Right lobe of liver (tissue), 6 donors: Measurements from ENCODE around the gene GLYR1. TPM values are rescaled to one million over a fixed set of nuclear protein-coding genes. Genes with fewer than 3 reads are reported as not detected.
A peak's percentile ranks its signal among the peaks of the same experiment; 100 is the strongest.

Experiments used
- ATAC-seq, 4 donors: fragments of 200-7000 bp; cut with Tn5 transposase; one replicate each; pipeline ENCODE4 v1.9.1; 2020; ENCODE audit warnings: mild to moderate bottlenecking in 4 of 4, moderate library complexity in 4 of 4
- DNase-seq, 3 donors: peaks; one replicate each; pipeline ENCODE4 v3.0.0-alpha.2; 2020
- H3K27ac ChIP-seq, 3 donors: fragments of 200-600 bp; one replicate each; pipeline ENCODE4 v1.8.0; 2022
- H3K27me3 ChIP-seq, 2 donors: fragments of 200-600 bp; one replicate each; pipeline ENCODE4 v1.8.0; 2022
- H3K36me3 ChIP-seq, 4 donors: fragments of 200-600 bp; sonication (generic) in 1 of 4; one replicate each; pipeline versions ENCODE4 v1.5.1 to v1.8.0; 2017 to 2022; ENCODE audit warnings: control low read depth in 1 of 4
- H3K4me1 ChIP-seq, 4 donors: fragments of 200-600 bp; sonication (generic) in 1 of 4; one replicate each; pipeline versions ENCODE4 v1.5.1 to v1.8.0; 2017 to 2022; ENCODE audit warnings: control low read depth in 1 of 4
- H3K4me3 ChIP-seq, 3 donors: fragments of 200-600 bp; one replicate each; pipeline ENCODE4 v1.8.0; 2022
- H3K9me3 ChIP-seq, 4 donors: fragments of 200-600 bp; sonication (generic) in 1 of 4; one replicate each; pipeline versions ENCODE4 v1.5.1 to v1.8.0; 2017 to 2022; ENCODE audit warnings: control low read depth in 1 of 4
- CTCF ChIP-seq, 4 donors: fragments of 200-600 bp in 3 of 4; fragments of 450-650 bp in 1 of 4; IDR thresholded peaks; one replicate each; pipeline versions ENCODE4 v1.5.1 to v1.8.0; 2016 to 2022; ENCODE audit warnings: antibody characterized with exemption in 4 of 4, mild to moderate bottlenecking in 2 of 4
- POLR2A ChIP-seq: fragments of 450-650 bp; IDR thresholded peaks from one replicate; pipeline ENCODE4 v1.6.1; 2017; ENCODE audit warnings: antibody characterized with exemption, mild to moderate bottlenecking
- WGBS: methylation state at CpG from one replicate; pipeline ENCODE4 v1.1.6; 2018; ENCODE audit warnings: low coverage, low lambda C conversion rate; ENCODE audit not compliant: insufficient coverage; ENCODE audit errors: missing lambda C conversion rate; 5-methylcytosine and 5-hydroxymethylcytosine counted together
- intact Hi-C, 2 donors: fragments of 100-400 bp; cut with DNase I; formaldehyde crosslinking; loops; one replicate each; pipeline versions ENCODE4 v1.11.2 to v1.14.1; 2022
- total RNA-seq, 6 experiments: library from RNA; depleted of rRNA in 2 of 6; stranded (reverse); fragments of >200 nt in 2 of 6; fragmentation: NEBNext Ultra II Directional in 3 of 6; extraction: Animal tissue kit (Norgen Biotek cat#: 25700) in 3 of 6; gene quantifications; one replicate each; pipeline versions ENCODE4 v1.1.0 to v1.2.4, GENCODE V29; 2016 to 2023
- donor health status: DM: no; HTN: yes; CAD: no.
- donor health status: DM: no; HTN: no; CAD: no.
- donor health status: DM: no; HTN: no; CAD: no.
- donor health status: DM: no; HTN: yes; CAD: no.
- donor health status: DM: no; HTN: yes; CAD: no.

The GLYR1 gene
- total RNA-seq, 6 experiments from 2014 or later, result 33.1 to 55.2 (median 51.2) TPM

GRCh38 chr16:4836727-4837126, 10.4 kb downstream of the GLYR1 start:
- no peaks in the 10 kb centered on the region for H3K9me3 ChIP-seq
- H3K36me3 ChIP-seq, result peaks cover 0 to 65% (median 26%) of the 10 kb centered on the region in 4 donors
- H3K4me3 ChIP-seq, result no peak overlapping the region
- no peaks in the 10 kb centered on the region for H3K27me3 ChIP-seq
- no peaks in the 10 kb centered on the region for H3K4me1 ChIP-seq
- intact Hi-C loops, result no loop called here
- peak in 1 of 4 donors; percentile 71 for ATAC-seq
- no peak for DNase-seq
- H3K27ac ChIP-seq, result no peak overlapping the region
- TF ChIP-seq POLR2A (no peak), CTCF (IDR thresholded peaks at IDR 0.05) (no peak)
- WGBS, result 40% methylated on average over 2 of the region's 2 CpGs

DNA sequence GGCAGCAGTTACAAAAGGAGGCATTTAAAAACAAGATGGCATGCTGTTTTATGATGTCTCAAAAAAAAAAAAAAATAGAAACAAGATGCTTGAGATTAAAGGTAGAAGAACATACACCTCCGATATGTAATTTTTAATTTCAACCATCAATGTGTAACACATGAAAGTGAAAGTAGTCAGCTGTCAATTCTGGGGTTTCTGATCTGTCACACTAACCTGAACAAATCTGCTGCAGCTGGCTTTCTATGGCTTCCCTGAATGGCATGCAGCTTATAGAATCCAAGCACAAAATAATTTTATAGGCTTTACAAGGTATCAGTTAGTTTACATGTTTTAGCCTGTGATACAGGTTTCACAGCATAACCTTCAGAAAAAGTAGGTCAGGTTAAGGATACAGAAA, 13.5 kb downstream of the GLYR1 start:
- no peaks in the 10 kb centered on the region for H3K4me1 ChIP-seq
- 89% methylated on average over 1 of the region's 1 CpG for WGBS

GRCh38 chr16:4832698-4833343, 14.3 kb downstream of the GLYR1 start:
- Histone ChIP-seq H3K9me3 (no peaks in the 10 kb centered on the region), H3K27me3 (no peaks in the 10 kb centered on the region), H3K4me3 (no peak overlapping the region), H3K27ac (no peak overlapping the region), H3K36me3 (peaks cover 0 to 68% (median 25%) of the 10 kb centered on the region in 4 donors), H3K4me1 (no peaks in the 10 kb centered on the region)
- no peak for TF ChIP-seq POLR2A
- TF ChIP-seq CTCF (IDR thresholded peaks at IDR 0.05), result no peak
- 84% methylated on average over 6 of the region's 6 CpGs for WGBS
- DNase-seq, result no peak
- ATAC-seq, result no peak
- intact Hi-C loops, result no loop called here

More for the DNA sequence above, 13.5 kb downstream of the GLYR1 start:
- ATAC-seq (no peak), DNase-seq (no peak)
- intact Hi-C loops, result no loop called here
- Histone ChIP-seq H3K27ac (no peak overlapping the region), H3K27me3 (no peaks in the 10 kb centered on the region), H3K9me3 (no peaks in the 10 kb centered on the region), H3K36me3 (peaks cover 0 to 68% (median 26%) of the 10 kb centered on the region in 4 donors), H3K4me3 (no peak overlapping the region)
- TF ChIP-seq POLR2A, result no peak
- no peak for TF ChIP-seq CTCF (IDR thresholded peaks at IDR 0.05)

DNA sequence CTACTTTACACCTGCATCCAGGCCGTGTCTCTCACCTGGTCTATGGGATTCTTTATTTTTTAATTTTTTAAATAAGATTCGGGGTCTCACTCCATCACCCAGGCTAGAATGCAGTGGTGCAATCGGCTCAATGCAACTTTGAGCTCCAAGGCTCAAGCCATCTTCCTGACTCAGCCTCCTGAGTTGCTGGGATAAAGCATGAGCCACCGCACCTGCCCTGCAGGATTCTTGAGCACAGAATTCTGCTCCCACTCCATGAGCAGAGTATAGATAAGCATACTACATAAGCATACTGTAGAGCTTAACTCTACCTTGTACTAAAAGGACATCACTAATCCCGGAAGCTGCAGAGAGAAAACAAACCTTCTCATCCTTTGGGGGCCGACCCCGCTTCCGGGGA, 15.5 kb downstream of the GLYR1 start:
- Histone ChIP-seq H3K9me3 (no peaks in the 10 kb centered on the region), H3K27ac (no peak overlapping the region), H3K4me1 (no peaks in the 10 kb centered on the region), H3K36me3 (peaks cover 0 to 70% (median 32%) of the 10 kb centered on the region in 4 donors), H3K27me3 (no peaks in the 10 kb centered on the region), H3K4me3 (no peak overlapping the region)
- intact Hi-C loops, result no loop called here
- ATAC-seq (no peak), DNase-seq (no peak)
- 98% methylated on average over 6 of the region's 8 CpGs for WGBS
- TF ChIP-seq POLR2A, result no peak
- no peak for TF ChIP-seq CTCF (IDR thresholded peaks at IDR 0.05)
